Measurements from ENCODE around the gene ACIN1.

The ACIN1 gene, protein sequence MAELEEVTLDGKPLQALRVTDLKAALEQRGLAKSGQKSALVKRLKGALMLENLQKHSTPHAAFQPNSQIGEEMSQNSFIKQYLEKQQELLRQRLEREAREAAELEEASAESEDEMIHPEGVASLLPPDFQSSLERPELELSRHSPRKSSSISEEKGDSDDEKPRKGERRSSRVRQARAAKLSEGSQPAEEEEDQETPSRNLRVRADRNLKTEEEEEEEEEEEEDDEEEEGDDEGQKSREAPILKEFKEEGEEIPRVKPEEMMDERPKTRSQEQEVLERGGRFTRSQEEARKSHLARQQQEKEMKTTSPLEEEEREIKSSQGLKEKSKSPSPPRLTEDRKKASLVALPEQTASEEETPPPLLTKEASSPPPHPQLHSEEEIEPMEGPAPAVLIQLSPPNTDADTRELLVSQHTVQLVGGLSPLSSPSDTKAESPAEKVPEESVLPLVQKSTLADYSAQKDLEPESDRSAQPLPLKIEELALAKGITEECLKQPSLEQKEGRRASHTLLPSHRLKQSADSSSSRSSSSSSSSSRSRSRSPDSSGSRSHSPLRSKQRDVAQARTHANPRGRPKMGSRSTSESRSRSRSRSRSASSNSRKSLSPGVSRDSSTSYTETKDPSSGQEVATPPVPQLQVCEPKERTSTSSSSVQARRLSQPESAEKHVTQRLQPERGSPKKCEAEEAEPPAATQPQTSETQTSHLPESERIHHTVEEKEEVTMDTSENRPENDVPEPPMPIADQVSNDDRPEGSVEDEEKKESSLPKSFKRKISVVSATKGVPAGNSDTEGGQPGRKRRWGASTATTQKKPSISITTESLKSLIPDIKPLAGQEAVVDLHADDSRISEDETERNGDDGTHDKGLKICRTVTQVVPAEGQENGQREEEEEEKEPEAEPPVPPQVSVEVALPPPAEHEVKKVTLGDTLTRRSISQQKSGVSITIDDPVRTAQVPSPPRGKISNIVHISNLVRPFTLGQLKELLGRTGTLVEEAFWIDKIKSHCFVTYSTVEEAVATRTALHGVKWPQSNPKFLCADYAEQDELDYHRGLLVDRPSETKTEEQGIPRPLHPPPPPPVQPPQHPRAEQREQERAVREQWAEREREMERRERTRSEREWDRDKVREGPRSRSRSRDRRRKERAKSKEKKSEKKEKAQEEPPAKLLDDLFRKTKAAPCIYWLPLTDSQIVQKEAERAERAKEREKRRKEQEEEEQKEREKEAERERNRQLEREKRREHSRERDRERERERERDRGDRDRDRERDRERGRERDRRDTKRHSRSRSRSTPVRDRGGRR

GRCh38 chr14:23094666-23095195 is at the start of gene ACIN1:
Gene ACIN1 (minus strand): TSS chr14:23095136. CDS start chr14:23095112, 24 bp downstream.
- FAIRE-seq = no peak

GRCh38 chr14:23143911-23144310 is 49.0 kb upstream of the ACIN1 start:
- FAIRE-seq = no peak

DNA sequence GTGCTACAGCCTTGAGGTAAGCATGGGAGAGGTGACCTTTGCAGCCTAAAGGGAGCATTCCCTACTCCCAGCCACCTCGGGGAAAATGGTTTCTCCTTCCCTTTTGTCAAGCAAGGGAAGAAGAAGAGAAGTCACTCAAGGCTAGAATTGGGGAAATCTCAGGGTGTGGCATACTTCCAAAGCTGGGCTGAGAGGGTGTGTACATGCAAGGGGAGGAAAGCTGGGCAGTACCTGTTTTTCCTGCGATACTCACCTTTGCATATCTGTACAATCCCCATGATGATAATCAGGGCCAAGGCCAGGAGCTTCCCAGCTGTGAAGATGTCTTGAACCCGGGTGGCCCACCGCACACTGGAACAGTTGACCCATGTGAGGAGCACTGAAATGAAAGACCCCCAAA is 47.9 kb upstream of the ACIN1 start:
- FAIRE-seq = no peak

GRCh38 chr14:23141706-23142444 is 46.9 kb upstream of the ACIN1 start:
- FAIRE-seq = no peak

DNA sequence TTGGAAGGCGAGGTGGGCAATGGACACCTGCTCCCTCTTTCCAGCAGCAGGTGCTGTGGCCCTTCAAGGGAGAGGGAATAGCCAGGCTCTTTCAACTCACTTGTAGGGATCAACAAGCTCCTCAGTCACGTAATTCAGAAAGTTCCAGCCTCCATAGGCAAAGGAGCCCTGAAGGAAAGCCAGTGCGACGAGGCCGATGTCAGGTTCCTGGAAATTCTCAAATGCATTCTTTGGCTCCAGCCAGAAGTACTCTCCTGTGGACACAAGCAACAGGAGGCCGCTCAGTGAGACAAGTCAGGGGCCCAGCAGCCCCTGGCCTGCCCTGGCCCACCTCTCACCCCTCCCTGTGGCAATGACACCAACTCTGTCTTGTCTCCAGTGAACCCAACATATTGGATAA is 45.4 kb upstream of the ACIN1 start:
- FAIRE-seq = no peak

- FAIRE-seq = no peak
Observed at GRCh38 chr14:23139874-23140273, 44.9 kb upstream of the ACIN1 start.

- no peak for FAIRE-seq
Observed at GRCh38 chr14:23137813-23138535, 43.0 kb upstream of the ACIN1 start.

GRCh38 chr14:23137192-23137812 is 42.4 kb upstream of the ACIN1 start:
- FAIRE-seq = no peak

DNA sequence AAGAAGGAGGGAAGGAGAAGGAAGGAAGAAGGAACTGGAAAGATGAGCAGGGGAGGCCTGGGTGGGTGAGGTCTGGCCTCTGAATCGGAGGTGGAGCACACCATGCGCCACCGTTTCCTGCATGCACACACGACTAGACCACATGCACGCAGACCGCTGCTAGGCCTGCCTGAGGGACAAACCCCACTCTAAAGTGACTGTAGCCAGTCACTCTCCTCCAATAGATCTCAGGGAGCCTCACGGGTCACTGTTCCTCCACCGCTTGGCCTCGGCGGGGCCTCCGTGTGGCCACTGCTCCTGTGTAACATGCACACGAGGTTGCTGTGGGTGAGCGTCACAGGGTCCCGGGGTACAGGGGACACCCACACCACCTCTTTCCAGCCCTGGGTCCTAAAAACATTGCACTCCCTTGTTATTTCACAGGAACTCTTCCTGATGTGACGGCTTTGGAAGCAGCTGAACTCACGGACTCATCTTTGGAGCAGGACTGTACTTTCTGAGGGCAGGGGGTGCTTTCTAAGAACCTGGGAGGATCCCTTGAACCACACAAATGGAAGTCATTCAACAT is 41.7 kb upstream of the ACIN1 start:
- no peak for FAIRE-seq

DNA sequence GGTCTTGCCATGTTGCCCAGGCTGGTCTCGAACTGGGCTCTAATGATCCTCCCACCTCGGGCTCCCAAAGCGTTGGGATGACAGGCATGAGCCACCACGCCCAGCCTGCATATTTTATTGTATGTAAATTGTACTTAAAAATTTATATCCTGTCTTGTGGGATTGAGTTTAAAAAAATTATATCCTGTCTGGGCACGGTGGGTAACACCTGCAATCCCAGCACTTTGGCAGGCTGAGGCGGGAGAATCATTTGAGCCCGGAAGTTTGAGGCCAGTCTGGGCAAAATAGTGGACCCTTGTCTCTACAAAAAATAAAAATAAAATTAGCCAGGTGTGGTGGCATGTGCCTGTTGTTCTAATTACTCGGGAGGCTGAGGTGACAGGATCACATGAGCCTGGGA is 38.0 kb upstream of the ACIN1 start:
- FAIRE-seq = no peak

- FAIRE-seq = no peak
Observed at GRCh38 chr14:23131482-23131881, 36.5 kb upstream of the ACIN1 start.

- FAIRE-seq = no peak
Observed at GRCh38 chr14:23130871-23131270, 35.9 kb upstream of the ACIN1 start.

DNA sequence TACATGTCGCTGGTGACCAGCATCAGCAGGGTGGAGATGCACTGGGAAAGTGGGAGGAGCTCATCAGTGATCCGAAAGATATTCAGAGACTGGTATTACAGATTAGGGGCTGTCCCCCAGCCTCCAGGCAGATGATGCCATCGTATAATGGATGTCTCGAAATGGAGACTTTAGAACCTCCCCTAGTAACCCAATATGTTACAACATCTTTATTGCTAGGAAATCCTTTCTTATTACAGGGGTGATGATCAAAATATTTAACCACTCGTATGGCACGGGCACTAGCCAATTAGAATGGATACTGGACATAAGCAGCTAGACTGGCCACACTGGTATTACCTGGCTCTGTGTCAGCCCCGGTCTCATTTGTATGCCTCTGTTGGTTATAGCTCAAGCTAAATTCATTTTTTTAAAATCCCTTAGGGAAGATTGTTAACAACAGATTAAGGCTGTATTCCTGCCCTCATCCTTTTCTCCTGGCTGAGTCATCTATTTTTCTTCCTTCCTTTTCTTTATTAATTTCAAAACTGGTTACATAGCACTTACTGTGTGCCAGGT is 34.9 kb upstream of the ACIN1 start:
- no peak for FAIRE-seq

DNA sequence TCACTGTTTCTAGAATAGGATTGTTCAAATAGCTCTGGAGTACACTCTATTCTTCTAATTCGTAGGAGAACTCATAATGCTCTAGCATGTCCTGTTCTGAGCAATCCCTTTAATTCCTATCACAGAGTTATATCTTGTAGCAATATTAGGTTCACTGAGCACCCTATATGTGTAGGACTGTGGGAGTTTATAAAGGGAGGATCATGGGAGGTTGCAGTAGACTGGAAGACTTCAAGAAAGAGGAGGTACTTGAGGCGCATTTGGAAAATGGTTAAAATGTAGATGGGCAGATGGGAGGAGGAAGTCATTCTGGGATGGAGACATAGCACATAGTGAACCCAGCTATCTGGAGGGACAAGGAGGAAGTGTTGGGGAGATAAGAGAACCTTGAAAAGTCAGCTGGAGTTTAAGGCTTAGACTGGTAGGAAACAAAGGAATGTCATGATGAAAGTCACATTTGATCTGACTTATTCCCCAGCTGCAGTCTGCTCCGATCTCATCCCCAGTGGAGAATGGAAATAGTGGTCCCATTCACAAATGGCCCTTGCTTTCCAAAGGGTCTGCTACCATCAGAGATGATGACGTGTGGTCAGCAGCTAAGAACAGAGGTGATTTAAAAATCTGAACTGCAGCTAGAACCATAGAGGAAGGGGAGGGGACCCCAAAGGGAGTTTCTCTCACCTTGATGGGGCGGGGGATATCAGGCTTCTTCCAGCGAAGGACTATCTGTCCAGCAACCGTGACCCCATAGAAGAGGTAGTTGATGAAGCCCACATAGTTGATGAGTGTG is 34.2 kb upstream of the ACIN1 start:
- no peak for FAIRE-seq

DNA sequence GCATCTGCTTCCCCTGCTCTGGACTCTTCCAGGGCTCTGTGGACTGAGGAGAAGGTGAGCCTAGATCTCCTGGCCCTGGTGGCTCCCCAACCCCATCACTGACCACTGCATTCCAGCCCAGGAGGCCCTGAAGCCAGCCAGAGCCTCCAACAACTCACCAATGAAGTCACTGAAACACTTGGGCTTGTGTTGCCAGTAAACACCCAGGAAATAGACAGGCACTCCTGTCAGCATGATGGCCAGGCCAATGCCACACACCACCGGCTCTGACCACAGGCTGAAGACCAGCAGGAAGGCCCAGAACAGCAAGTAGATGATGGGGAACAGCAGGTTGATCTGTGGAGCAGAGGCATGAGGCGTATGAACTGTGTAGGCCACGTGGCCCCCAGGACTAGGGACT is 32.9 kb upstream of the ACIN1 start:
- FAIRE-seq = no peak

DNA sequence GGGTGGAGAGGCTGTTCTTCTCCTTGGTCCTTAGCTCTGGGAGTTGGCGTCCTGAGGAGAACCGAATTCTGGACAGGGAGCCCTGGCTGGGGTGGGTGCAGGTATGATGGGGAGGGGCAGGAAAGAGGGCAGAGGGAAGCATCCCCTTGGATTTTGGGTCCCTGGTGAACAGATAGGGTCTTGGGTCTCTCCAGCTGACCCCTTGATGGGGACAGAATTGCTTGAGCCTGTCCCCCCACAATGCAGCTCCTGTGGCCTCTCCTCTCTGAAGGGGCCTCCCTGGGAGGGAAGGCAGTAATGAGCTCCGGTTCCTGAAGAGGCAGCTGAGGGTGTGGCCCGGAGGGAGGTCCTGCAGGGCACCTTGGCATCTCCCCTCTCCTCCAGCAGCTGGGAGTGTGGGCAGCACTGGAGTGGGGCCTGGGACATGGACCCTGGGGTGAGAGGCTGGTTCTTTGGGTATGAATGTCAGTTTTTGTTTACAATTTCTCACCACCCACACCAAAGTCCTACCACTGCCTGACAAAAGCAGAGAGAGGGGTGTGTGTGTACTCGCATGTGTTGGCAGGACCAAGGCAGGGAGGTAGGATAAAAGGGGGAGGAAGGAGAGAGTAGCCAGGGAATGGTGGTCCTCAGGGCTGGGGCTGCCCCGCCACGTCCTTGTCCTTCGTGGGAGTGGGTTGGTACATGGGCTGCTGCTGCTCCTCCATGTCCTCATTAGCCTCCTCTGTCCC is 31.8 kb upstream of the ACIN1 start:
- no peak for FAIRE-seq

GRCh38 chr14:23125933-23126524 is 31.1 kb upstream of the ACIN1 start:
- FAIRE-seq = no peak

DNA sequence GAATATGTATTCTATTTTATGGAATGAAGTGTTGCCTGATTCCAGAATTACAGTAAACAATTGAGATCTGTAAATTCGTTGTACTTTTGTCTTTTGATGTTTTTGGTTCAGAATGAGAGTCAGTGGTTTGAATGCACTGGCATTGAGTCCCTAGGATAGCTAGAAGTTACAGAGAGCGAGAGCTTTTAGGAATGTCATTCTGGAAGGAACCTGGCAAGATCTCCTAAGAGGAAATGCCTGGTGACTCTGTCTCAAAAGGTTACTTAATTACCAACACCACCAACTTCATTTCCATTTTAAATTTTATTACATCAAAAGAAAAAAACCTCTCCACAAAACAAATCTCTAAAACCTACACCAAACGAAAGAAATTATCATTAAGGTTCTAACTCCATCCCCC is 30.1 kb upstream of the ACIN1 start:
- FAIRE-seq = no peak

All from TTC549 (cell line).